ENCODE results near the gene SPEF1. TPM values are rescaled to one million over a fixed set of nuclear protein-coding genes. Genes with fewer than 3 reads are reported as not detected.

SPEF1 gene
- total RNA-seq, 1 experiment from 2014 or later, result not detected

- no peaks in the 10 kb centered on the region for H3K27me3 ChIP-seq (replicated peaks; ENCODE audit: control insufficient read depth, insufficient read depth, low read length)
- peaks cover 36% of the 10 kb centered on the region for H3K4me1 ChIP-seq
- POLR2A ChIA-PET, result interaction anchor here (0.5 to 1.8 kb wide), 7 partner anchors 10 to 375 kb away, joined by 3 to 11 read pairs (median 4); partner anchors contain the start of genes ADISSP, AP5S1 and CENPB
- BruUV-seq (replicated peaks), result TSS peak; percentile 53
- DNase-seq, result peak in 1 of 2 experiments; percentile 45
- H3K4me3 Mint-ChIP-seq (ENCODE audit: unreplicated experiment), result peak overlapping the region; percentile 84
- no peak for TF ChIP-seq CTCF (IDR thresholded peaks at IDR 0.05; ENCODE audit: insufficient read depth in 1 of 2, low read depth in 1 of 2, low read length in 1 of 2, severe bottlenecking in 1 of 2, unreplicated experiment in 1 of 2)
- no peaks in the 10 kb centered on the region for H3K27me3 Mint-ChIP-seq (ENCODE audit: insufficient read depth, unreplicated experiment)
- CTCF ChIA-PET, result interaction anchor here (0.6 to 1.9 kb wide), 4 partner anchors 10 to 80 kb away, joined by 3 to 18 read pairs (median 4); partner anchors contain the start of genes AP5S1 and CENPB
- H3K4me1 Mint-ChIP-seq (ENCODE audit: low read depth, unreplicated experiment), result peaks cover 25% of the 10 kb centered on the region
- H3K36me3 ChIP-seq (ENCODE audit: control insufficient read depth, insufficient read depth, low read length), result peaks cover 7% of the 10 kb centered on the region
- H3K9me3 Mint-ChIP-seq (ENCODE audit: unreplicated experiment), result no peaks in the 10 kb centered on the region
- H3K27ac Mint-ChIP-seq (ENCODE audit: unreplicated experiment), result peak overlapping the region; percentile 93
- H3K36me3 Mint-ChIP-seq (ENCODE audit: insufficient read depth, unreplicated experiment), result peaks cover 17% of the 10 kb centered on the region
- H3K4me3 ChIP-seq (ENCODE audit: low read depth, low read length), result peak overlapping the region; percentile 69
- intact Hi-C loops (cut with micrococcal nuclease; ENCODE audit: unreplicated experiment), result no loop called here
- H3K9me3 ChIP-seq, result no peaks in the 10 kb centered on the region
Observed at GRCh38 chr20:3796477-3797225, 15.4 kb upstream of the SPEF1 start.

GRCh38 chr20:3795511-3796468, 14.5 kb upstream of the SPEF1 start, which contains the start of gene CDC25B:
CDC25B (plus strand) TSS chr20:3796310; CDS start chr20:3796532, 222 bp downstream.
- no peaks in the 10 kb centered on the region for H3K27me3 Mint-ChIP-seq (ENCODE audit: insufficient read depth, unreplicated experiment)

More at GRCh38 chr20:3795511-3796468, 14.5 kb upstream of the SPEF1 start, which contains the start of gene CDC25B:
- no peaks in the 10 kb centered on the region for H3K9me3 Mint-ChIP-seq (ENCODE audit: unreplicated experiment)
- Histone ChIP-seq H3K27me3 (replicated peaks; ENCODE audit: control insufficient read depth, insufficient read depth, low read length) (no peaks in the 10 kb centered on the region), H3K4me1 (peaks cover 36% of the 10 kb centered on the region), H3K9me3 (no peaks in the 10 kb centered on the region), H3K36me3 (ENCODE audit: control insufficient read depth, insufficient read depth, low read length) (peaks cover 6% of the 10 kb centered on the region), H3K4me3 (ENCODE audit: low read depth, low read length) (peak within 1 kb of the TSS; percentile 69)
- peak within 1 kb of the TSS; percentile 93 for H3K27ac Mint-ChIP-seq (ENCODE audit: unreplicated experiment)
- TSS peak; percentile 93 for BruUV-seq (replicated peaks)
- peak; percentile 49 to 68 for TF ChIP-seq CTCF (IDR thresholded peaks at IDR 0.05; ENCODE audit: insufficient read depth in 1 of 2, low read depth in 1 of 2, low read length in 1 of 2, severe bottlenecking in 1 of 2, unreplicated experiment in 1 of 2)
- POLR2A ChIA-PET, result interaction anchor here (0.5 to 1.8 kb wide), 8 partner anchors 9 to 376 kb away, joined by 3 to 11 read pairs (median 4); partner anchors contain the start of genes ADISSP, AP5S1 and CENPB
- H3K4me3 Mint-ChIP-seq (ENCODE audit: unreplicated experiment), result peak within 1 kb of the TSS; percentile 84
- H3K36me3 Mint-ChIP-seq (ENCODE audit: insufficient read depth, unreplicated experiment), result peaks cover 13% of the 10 kb centered on the region
- DNase-seq, result peak; percentile 90 to 95
- intact Hi-C loops (cut with micrococcal nuclease; ENCODE audit: unreplicated experiment), result no loop called here
- peaks cover 25% of the 10 kb centered on the region for H3K4me1 Mint-ChIP-seq (ENCODE audit: low read depth, unreplicated experiment)
- CTCF ChIA-PET, result interaction anchor here (0.6 to 1.9 kb wide), 4 partner anchors 9 to 79 kb away, joined by 3 to 18 read pairs (median 4); partner anchors contain the start of genes AP5S1 and CENPB

Data from Caco-2 (cell line).